ENCODE measurements around the gene RGS18. TPM values are rescaled to one million over a fixed set of nuclear protein-coding genes. Genes with fewer than 3 reads are reported as not detected.
"Not testable (repeated sequence)": the region's sequence is repeated elsewhere in the genome, so short reads cannot be mapped to it uniquely, and the experiment has no call there.

The RGS18 gene, protein sequence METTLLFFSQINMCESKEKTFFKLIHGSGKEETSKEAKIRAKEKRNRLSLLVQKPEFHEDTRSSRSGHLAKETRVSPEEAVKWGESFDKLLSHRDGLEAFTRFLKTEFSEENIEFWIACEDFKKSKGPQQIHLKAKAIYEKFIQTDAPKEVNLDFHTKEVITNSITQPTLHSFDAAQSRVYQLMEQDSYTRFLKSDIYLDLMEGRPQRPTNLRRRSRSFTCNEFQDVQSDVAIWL
- total RNA-seq = not detected in 2 replicates

DNA sequence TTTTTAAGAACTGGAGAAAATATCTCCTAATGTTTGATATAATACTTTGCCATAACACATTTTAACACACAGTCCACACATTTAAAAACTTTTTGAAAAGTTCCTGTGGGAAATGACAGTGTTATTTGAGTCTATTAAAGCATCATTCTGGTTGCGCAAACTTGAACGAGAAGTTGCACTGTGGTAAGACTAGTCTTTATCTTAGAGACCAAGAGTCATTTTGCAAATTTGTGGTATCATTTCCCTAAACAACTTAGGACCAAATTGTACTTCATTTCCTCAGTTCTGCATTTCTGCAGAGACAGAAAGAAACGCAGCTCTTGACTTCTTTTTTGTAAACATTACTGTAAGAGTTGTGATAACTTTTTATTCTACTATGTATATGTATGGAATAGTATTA lies at the start of gene RGS18:
RGS18 (plus strand) TSS at position 282 of the 400 bp plus-strand sequence. CDS start 176 bp downstream, outside the sequence.
- no peaks in the 10 kb centered on the region for H3K36me3 Mint-ChIP-seq (ENCODE audit: low read depth)
- no peaks in the 10 kb centered on the region for H3K4me1 Mint-ChIP-seq (ENCODE audit: low read depth)
- intact Hi-C loops (cut with micrococcal nuclease) = no loop called here
- no peak within 1 kb of the TSS for H3K27ac Mint-ChIP-seq
- DNase-seq (ENCODE audit: low spot score) = no peak
- no peak within 1 kb of the TSS for H3K4me3 Mint-ChIP-seq
- H3K9me3 Mint-ChIP-seq = no peaks in the 10 kb centered on the region
- no peaks in the 10 kb centered on the region for H3K27me3 Mint-ChIP-seq (ENCODE audit: insufficient read depth)

DNA sequence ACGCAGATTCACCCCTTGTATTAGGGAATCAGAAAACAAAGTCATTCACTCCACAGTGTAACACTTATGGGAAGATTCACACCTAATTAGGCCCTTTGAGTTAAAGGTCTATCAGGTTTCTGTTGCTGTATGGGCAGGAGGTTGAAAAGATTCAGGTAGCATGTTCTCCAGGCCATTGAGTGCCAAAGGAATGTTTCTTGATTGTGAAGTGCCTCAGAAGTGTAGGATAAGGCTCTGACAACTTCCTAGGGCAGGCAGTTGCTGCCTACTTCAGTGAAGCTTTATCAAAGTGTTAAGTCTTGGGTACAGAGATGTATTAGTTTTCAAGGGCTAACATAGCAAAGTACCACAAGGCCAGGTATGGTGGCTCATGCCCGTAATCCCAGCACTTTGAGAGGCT lies 48.7 kb upstream of the RGS18 start:
- Mint-ChIP-seq H3K36me3 (ENCODE audit: low read depth) (no peaks in the 10 kb centered on the region), H3K4me3 (no peak overlapping the region), H3K9me3 (no peaks in the 10 kb centered on the region), H3K27ac (no peak overlapping the region), H3K27me3 (ENCODE audit: insufficient read depth) (no peaks in the 10 kb centered on the region), H3K4me1 (ENCODE audit: low read depth) (no peaks in the 10 kb centered on the region)
- intact Hi-C loops (cut with micrococcal nuclease) = no loop called here
- no peak for DNase-seq (ENCODE audit: low spot score)

DNA sequence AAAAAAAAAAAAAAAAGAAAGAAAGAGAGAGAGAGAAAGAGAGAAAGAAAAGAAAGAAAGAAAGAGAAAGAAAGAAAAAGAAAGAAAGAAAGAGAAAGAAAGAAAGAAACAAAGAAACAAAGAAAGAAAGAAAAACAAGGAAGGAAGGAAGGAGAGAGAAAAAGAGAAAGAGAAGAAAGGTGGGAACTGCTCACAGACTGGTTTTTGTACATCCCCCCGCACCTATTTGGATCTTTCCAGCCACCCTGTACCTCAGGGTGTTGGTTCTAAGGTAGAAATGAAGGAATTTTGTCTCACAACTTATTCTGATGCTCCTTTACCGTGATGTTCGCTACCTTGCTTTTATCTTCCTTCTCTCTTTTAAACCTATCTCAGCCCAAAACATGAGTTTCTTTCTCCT lies 43.3 kb upstream of the RGS18 start:
- DNase-seq (ENCODE audit: low spot score) = no peak
- Mint-ChIP-seq H3K27ac (no peak overlapping the region), H3K27me3 (ENCODE audit: insufficient read depth) (no peaks in the 10 kb centered on the region), H3K4me1 (ENCODE audit: low read depth) (no peaks in the 10 kb centered on the region), H3K4me3 (no peak overlapping the region), H3K36me3 (ENCODE audit: low read depth) (no peaks in the 10 kb centered on the region), H3K9me3 (no peaks in the 10 kb centered on the region)
- intact Hi-C loops (cut with micrococcal nuclease) = no loop called here

DNA sequence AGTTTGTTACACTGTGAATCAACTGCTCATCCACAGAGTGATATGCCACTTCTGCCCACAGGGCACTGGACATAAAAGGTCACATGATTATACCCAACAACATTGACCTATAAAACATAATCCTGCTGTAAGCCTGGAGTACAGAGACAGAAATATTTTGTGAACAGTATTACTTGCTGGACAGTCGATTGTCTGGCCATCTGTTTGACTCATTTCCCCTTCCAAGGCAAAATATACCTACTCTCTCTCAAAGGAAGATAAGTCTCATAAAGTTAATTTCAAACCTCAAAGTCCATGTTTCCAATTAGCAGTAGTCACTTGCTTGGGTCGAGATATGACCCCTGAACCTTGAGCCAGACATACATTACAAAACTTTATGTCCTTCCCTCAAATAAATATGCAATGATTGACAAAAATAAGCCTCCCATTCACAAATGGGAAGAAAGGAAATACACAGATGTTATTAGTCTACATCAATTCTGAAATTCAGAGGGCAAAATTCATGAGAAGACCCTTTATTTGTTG lies 39.3 kb upstream of the RGS18 start:
- DNase-seq (ENCODE audit: low spot score) = no peak
- H3K36me3 Mint-ChIP-seq (ENCODE audit: low read depth) = no peaks in the 10 kb centered on the region
- H3K27ac Mint-ChIP-seq = no peak overlapping the region
- H3K27me3 Mint-ChIP-seq (ENCODE audit: insufficient read depth) = no peaks in the 10 kb centered on the region
- intact Hi-C loops (cut with micrococcal nuclease) = no loop called here
- no peaks in the 10 kb centered on the region for H3K9me3 Mint-ChIP-seq
- no peaks in the 10 kb centered on the region for H3K4me1 Mint-ChIP-seq (ENCODE audit: low read depth)
- H3K4me3 Mint-ChIP-seq = no peak overlapping the region

DNA sequence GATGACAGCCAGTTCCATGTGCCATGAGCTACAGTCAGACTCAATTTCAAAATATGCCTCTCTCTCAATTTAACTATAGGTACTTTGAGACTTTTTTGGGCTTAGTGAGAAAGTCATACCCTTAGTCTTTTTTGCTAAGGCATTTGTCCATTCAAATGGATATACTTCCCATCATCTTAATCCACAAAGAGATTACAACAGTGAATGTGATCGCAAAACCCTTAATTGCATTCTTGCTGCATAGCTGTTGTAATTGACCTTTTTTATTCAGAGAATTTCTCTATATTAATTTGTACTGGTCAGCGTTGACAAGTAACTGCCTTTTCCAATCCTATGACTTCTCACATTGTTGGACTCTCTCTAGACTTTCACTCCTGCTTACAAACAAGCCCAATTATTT lies 38.6 kb upstream of the RGS18 start:
- intact Hi-C loops (cut with micrococcal nuclease) = no loop called here
- Mint-ChIP-seq H3K4me3 (no peak overlapping the region), H3K4me1 (ENCODE audit: low read depth) (no peaks in the 10 kb centered on the region), H3K36me3 (ENCODE audit: low read depth) (no peaks in the 10 kb centered on the region), H3K27me3 (ENCODE audit: insufficient read depth) (no peaks in the 10 kb centered on the region), H3K27ac (no peak overlapping the region), H3K9me3 (no peaks in the 10 kb centered on the region)
- DNase-seq (ENCODE audit: low spot score) = no peak

DNA sequence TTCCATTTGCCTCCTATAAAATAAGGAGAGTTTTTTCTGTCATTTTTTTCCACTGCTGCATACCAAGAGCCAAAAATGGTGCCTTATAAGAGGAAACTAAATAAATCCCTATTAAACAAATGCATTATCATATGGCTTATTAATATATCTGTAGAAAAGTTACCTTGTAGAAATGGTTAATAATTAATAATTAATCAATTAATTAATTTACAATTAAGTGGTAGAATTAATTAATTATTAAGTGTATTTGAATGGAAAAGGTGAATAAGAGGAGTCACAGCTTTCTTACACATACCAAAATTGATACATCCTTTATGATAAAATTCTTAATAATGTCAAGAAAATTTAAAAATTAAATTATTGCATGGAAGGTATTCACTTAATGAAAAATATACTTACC lies 35.6 kb upstream of the RGS18 start:
- intact Hi-C loops (cut with micrococcal nuclease) = no loop called here
- no peak overlapping the region for H3K27ac Mint-ChIP-seq
- H3K27me3 Mint-ChIP-seq (ENCODE audit: insufficient read depth) = no peaks in the 10 kb centered on the region
- H3K4me3 Mint-ChIP-seq = no peak overlapping the region
- no peak for DNase-seq (ENCODE audit: low spot score)
- H3K36me3 Mint-ChIP-seq (ENCODE audit: low read depth) = no peaks in the 10 kb centered on the region
- H3K9me3 Mint-ChIP-seq = no peaks in the 10 kb centered on the region
- H3K4me1 Mint-ChIP-seq (ENCODE audit: low read depth) = no peaks in the 10 kb centered on the region

DNA sequence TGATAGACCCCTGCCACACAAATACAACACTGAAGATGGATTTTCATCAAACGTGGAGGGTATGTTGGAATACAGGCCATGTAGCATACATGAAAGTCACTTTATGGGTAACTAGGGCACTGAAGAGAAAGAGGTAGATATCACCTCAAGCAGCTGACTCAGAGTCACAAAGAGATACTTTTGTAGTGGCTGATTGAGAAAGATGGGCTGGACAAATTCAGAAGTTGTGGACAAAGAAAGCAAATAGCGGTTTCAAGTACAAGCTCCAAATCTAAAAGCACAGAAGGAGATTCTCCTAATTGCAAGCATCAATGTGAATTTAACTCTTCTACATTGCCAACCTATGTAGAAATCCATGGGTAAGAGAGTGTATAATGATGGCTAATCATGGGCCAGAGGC lies 35.0 kb upstream of the RGS18 start:
- Mint-ChIP-seq H3K9me3 (no peaks in the 10 kb centered on the region), H3K4me1 (ENCODE audit: low read depth) (no peaks in the 10 kb centered on the region), H3K4me3 (no peak overlapping the region), H3K27me3 (ENCODE audit: insufficient read depth) (no peaks in the 10 kb centered on the region), H3K36me3 (ENCODE audit: low read depth) (no peaks in the 10 kb centered on the region), H3K27ac (no peak overlapping the region)
- no peak for DNase-seq (ENCODE audit: low spot score)
- intact Hi-C loops (cut with micrococcal nuclease) = no loop called here

DNA sequence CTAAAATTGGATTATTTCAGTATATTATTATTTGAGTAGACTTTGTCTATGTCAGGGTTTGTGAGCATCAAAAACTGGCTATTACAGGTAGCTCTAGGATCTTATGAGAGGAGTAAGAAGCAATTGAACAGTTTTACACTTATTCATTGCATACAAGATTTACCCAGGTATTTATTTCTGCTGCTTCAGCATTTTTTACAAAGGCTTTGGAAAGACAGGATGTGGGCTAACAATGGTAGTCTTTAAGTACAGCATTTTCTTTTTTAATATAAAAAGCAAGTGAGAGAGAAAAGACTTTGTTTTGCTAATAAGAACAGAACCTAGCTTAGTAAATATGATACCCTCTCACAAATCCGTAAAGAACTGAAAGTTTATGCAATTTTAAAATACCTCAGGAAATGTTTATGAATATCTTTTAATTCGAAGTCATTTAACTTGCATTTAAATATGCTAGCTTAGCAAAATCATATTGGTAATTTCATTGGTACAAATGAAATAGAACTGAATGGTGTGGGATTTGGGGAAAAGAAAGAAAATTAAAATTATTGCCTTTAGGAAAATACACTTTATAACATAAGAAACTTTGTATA lies 32.1 kb upstream of the RGS18 start:
- Mint-ChIP-seq H3K9me3 (no peaks in the 10 kb centered on the region), H3K4me3 (no peak overlapping the region), H3K27me3 (ENCODE audit: insufficient read depth) (no peaks in the 10 kb centered on the region), H3K4me1 (ENCODE audit: low read depth) (no peaks in the 10 kb centered on the region), H3K36me3 (ENCODE audit: low read depth) (no peaks in the 10 kb centered on the region), H3K27ac (no peak overlapping the region)
- intact Hi-C loops (cut with micrococcal nuclease) = no loop called here
- DNase-seq (ENCODE audit: low spot score) = no peak

DNA sequence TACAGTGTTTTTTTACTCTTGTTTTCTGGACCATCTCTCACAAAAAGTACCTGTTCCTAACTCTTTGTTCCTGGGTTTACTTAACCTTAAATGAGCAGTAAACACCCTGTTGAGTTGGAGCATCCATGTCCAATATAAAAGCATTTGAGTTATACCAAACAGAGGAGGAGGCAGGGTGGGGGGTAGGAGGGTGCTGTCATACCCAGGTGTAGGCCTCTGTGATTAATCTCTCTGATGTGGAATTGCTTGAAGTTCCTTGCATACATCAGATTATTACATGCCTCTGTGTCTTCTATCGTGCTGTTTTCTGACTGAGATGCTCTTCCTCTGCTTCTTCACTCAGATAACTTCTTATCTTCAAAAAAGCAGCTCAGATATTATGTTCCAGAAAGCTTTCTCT lies 28.1 kb upstream of the RGS18 start:
- DNase-seq (ENCODE audit: low spot score) = no peak
- no peak overlapping the region for H3K27ac Mint-ChIP-seq
- no peaks in the 10 kb centered on the region for H3K27me3 Mint-ChIP-seq (ENCODE audit: insufficient read depth)
- H3K4me1 Mint-ChIP-seq (ENCODE audit: low read depth) = no peaks in the 10 kb centered on the region
- no peaks in the 10 kb centered on the region for H3K9me3 Mint-ChIP-seq
- no peak overlapping the region for H3K4me3 Mint-ChIP-seq
- no peaks in the 10 kb centered on the region for H3K36me3 Mint-ChIP-seq (ENCODE audit: low read depth)
- intact Hi-C loops (cut with micrococcal nuclease) = no loop called here

DNA sequence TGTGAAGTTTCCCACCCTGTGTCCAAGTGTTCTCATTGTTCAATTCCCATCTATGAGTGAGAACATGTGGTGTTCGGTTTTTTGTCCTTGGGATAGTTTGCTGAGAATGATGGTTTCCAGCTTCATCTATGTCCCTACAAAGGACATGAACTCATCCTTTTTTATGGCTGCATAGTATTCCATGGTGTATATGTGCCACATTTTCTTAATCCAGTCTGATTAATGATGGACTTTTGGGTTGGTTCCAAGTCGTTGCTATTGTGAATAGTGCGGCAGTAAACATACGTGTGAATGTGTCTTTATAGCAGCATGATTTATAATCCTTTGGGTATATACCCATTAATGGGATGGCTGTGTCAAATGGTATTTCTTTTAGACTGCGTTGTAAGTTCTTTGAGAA lies 27.4 kb upstream of the RGS18 start:
- H3K27ac Mint-ChIP-seq; DNase-seq (ENCODE audit: low spot score); H3K36me3 Mint-ChIP-seq (ENCODE audit: low read depth); H3K4me1 Mint-ChIP-seq (ENCODE audit: low read depth); H3K9me3 Mint-ChIP-seq; H3K4me3 Mint-ChIP-seq; intact Hi-C loops (cut with micrococcal nuclease); H3K27me3 Mint-ChIP-seq (ENCODE audit: insufficient read depth): not testable (repeated sequence)

DNA sequence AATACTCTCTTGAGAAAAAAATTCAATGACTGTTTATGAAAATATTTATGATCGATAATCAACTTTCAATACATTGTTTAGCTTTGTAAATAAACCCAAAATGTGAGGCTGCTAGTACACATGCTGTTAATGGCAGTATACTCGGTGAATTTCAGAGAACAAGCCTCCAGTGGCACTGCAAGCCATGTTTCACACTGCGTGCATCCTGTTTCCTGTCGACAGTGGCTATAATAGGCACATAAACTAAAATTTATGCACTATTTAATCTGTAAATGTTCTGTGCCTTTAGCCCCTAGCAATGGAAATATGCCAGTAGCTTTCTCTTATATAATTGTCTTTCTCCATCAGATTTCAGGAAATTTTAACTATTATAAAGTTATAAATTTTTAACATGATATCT lies 26.3 kb upstream of the RGS18 start:
- DNase-seq (ENCODE audit: low spot score) = no peak
- H3K36me3 Mint-ChIP-seq (ENCODE audit: low read depth) = no peaks in the 10 kb centered on the region
- H3K4me3 Mint-ChIP-seq = no peak overlapping the region
- no peaks in the 10 kb centered on the region for H3K27me3 Mint-ChIP-seq (ENCODE audit: insufficient read depth)
- intact Hi-C loops (cut with micrococcal nuclease) = no loop called here
- H3K4me1 Mint-ChIP-seq (ENCODE audit: low read depth) = no peaks in the 10 kb centered on the region
- H3K27ac Mint-ChIP-seq = no peak overlapping the region
- no peaks in the 10 kb centered on the region for H3K9me3 Mint-ChIP-seq

DNA sequence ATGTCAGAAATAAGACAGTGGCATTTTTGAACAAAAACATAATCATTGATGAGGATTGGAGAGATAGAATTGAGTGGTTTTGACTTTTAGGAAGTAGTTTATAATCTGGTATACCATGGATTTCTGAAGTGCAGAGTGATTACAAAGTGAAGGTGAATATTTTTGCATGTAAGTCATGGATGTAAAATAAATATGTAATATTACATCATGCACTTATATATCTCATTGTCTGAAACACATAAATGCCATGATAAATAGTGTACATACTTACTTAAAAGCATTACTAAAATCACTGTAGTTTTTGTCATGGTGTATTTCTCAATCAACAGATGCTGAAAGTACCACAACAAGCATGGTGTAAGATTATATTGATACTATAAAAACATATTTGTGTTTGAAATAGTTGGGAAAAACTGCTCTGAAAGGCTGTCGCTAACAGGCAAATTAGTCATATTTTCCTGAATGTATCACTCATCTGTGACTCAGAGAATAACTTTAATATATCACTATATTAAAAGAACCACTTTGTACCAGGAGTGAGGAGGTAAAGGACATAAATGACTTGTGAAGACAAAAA lies 24.8 kb upstream of the RGS18 start:
- Mint-ChIP-seq H3K4me3 (no peak overlapping the region), H3K9me3 (no peaks in the 10 kb centered on the region), H3K4me1 (ENCODE audit: low read depth) (no peaks in the 10 kb centered on the region), H3K27me3 (ENCODE audit: insufficient read depth) (no peaks in the 10 kb centered on the region), H3K36me3 (ENCODE audit: low read depth) (no peaks in the 10 kb centered on the region), H3K27ac (no peak overlapping the region)
- intact Hi-C loops (cut with micrococcal nuclease) = no loop called here
- DNase-seq (ENCODE audit: low spot score) = no peak

DNA sequence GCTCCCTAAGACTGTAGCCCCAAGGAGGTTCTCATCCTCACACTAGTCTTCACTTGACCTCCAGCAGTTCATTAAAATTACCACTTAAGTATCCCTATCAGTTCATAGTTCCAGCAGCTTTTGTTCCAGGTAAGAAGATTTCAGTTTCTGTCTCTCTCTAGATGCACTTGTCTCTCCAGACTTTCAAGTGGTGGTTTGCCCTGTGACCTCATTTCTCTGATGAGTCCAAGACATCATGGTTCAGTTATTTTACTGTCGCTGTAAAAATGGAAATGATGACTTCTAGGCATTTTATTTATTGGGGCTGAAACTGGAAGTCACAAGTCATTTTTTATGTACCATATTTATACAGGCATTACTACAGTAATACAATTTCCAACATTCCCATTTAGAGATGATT lies 17.9 kb upstream of the RGS18 start:
- no peaks in the 10 kb centered on the region for H3K36me3 Mint-ChIP-seq (ENCODE audit: low read depth)
- no peak for DNase-seq (ENCODE audit: low spot score)
- no peaks in the 10 kb centered on the region for H3K4me1 Mint-ChIP-seq (ENCODE audit: low read depth)
- intact Hi-C loops (cut with micrococcal nuclease) = no loop called here
- H3K9me3 Mint-ChIP-seq = no peaks in the 10 kb centered on the region
- no peak overlapping the region for H3K27ac Mint-ChIP-seq
- H3K4me3 Mint-ChIP-seq = no peak overlapping the region
- H3K27me3 Mint-ChIP-seq (ENCODE audit: insufficient read depth) = no peaks in the 10 kb centered on the region
